ENCODE results near the gene SLC12A3.
"Not testable (repeated sequence)": the region's sequence is repeated elsewhere in the genome, so short reads cannot be mapped to it uniquely, and the experiment has no call there.

The SLC12A3 gene

DNA sequence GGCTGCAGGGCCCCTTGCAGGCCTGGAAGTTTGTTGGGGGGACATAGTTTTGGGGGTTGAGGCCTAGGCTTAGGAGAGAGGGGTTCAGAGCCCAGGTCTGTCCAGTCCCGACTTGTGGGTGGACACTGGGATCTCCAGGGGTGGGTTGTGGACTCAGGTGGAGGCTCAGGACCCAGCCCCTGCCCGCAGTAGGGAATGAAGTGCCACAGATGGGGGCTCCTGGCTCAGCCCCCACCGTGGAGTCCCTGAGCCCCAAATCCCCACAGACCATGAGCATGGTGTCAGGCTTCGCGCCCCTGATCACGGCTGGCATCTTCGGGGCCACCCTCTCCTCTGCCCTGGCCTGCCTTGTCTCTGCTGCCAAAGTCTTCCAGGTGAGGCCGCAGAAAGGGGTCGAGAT is 14.3 kb downstream of the SLC12A3 start:
- no peak for DNase-seq (ENCODE audit: low read depth)
- TF ChIP-seq, protein P1, sequence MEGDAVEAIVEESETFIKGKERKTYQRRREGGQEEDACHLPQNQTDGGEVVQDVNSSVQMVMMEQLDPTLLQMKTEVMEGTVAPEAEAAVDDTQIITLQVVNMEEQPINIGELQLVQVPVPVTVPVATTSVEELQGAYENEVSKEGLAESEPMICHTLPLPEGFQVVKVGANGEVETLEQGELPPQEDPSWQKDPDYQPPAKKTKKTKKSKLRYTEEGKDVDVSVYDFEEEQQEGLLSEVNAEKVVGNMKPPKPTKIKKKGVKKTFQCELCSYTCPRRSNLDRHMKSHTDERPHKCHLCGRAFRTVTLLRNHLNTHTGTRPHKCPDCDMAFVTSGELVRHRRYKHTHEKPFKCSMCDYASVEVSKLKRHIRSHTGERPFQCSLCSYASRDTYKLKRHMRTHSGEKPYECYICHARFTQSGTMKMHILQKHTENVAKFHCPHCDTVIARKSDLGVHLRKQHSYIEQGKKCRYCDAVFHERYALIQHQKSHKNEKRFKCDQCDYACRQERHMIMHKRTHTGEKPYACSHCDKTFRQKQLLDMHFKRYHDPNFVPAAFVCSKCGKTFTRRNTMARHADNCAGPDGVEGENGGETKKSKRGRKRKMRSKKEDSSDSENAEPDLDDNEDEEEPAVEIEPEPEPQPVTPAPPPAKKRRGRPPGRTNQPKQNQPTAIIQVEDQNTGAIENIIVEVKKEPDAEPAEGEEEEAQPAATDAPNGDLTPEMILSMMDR (IDR thresholded peaks at IDR 0.05; ENCODE audit: control insufficient read depth, insufficient read depth, low read depth, low read length, missing control alignments), result no peak
- no peak overlapping the region for H3K4me3 ChIP-seq (ENCODE audit: control insufficient read depth, low read depth, low read length)

DNA sequence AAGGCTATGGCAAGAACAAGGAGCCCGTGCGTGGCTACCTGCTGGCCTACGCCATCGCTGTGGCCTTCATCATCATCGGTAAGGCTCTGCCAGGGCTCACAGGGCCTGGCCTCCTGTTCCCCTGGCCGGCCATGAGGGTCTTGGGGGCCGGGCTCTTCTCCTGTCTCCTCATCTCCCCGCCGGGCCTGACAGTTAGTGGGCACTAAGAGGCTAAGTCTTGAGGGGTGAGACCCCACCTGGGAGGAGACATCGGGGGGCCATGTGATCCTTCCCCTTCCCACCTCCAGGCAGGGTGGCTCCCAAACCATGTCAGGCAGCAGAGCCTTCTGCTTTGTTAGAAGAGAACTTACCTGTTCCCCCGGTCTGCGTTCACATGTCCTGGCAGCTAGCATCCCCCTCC is 15.2 kb downstream of the SLC12A3 start:
- no peak overlapping the region for H3K4me3 ChIP-seq (ENCODE audit: control insufficient read depth, low read depth, low read length)
- TF ChIP-seq, protein P1 (IDR thresholded peaks at IDR 0.05; ENCODE audit: control insufficient read depth, insufficient read depth, low read depth, low read length, missing control alignments), result no peak
- no peak for DNase-seq (ENCODE audit: low read depth)

DNA sequence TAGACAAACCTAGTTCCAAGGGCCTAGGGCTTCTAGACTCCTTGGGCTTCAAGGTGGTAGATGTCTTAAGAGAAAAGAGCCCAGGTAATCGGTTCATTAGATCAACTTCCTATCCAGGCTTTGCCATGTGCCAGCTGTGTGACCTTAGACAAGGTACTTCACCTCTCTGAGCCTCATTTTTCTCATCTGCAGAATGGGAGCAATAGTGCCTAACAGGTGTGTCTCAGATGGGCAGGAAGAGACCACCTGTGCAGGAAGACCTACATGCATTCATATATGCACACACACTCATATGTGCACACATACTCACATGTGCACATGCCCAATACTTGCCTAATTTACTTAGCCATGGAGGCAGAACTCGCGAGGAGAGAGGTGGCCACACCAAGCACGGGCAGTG is 15.7 kb downstream of the SLC12A3 start:
- TF ChIP-seq, protein P1 (IDR thresholded peaks at IDR 0.05; ENCODE audit: control insufficient read depth, insufficient read depth, low read depth, low read length, missing control alignments), result no peak
- H3K4me3 ChIP-seq (ENCODE audit: control insufficient read depth, low read depth, low read length), result no peak overlapping the region
- DNase-seq (ENCODE audit: low read depth), result no peak

DNA sequence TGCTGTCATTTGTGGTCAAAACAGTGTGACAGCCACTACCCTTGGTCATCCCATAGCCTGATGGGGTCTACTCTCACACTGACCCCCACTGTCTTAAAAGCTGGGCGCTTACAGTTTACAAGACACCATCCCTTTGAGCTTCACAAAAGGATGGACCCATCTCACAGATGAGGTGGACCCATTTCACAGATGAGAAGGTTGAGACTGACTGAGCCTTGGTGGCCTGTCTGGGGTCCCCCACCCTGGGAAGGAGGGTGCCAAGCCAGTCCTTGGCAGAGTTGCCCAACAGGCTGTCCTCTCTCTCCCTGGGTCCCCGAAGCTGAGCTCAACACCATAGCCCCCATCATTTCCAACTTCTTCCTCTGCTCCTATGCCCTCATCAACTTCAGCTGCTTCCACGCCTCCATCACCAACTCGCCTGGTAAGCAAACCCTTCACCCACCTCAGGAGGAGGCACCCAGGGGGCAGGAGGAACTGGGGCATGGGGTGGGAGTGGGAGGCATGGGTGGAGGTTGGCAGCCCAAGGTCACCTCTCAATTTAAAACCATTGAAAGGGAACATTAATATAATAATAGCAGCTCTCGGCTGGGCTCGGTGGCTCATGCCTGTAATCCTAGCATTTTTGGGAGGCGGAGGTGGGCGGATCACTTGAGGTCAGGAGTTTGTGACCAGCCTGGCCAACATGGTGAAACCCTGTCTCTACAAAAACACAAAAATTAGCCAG is 17.2 kb downstream of the SLC12A3 start:
- TF ChIP-seq, protein P1 (IDR thresholded peaks at IDR 0.05; ENCODE audit: control insufficient read depth, insufficient read depth, low read depth, low read length, missing control alignments), result no peak
- no peak overlapping the region for H3K4me3 ChIP-seq (ENCODE audit: control insufficient read depth, low read depth, low read length)
- no peak for DNase-seq (ENCODE audit: low read depth)

DNA sequence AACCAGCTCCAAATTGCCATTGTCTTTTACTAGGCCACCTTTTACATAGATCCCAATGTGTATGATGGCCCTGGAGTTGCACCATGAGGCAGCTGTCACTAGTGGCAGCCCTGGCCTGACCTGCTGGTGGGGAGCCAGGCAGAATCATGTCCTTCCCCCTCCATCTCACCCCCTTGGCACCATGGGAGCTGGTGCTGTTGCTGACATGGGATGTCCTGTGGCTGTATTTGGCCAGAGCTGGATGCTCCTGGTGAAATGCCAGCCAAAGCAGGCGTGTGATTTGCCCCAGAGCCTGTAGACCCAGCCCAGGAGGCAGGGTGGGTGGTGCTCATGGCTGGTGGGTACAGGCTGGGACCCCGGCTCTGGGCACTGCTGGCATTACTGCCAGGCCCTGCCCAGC is 18.6 kb downstream of the SLC12A3 start:
- H3K4me3 ChIP-seq (ENCODE audit: control insufficient read depth, low read depth, low read length), result no peak overlapping the region
- DNase-seq (ENCODE audit: low read depth), result no peak
- TF ChIP-seq, protein P1 (IDR thresholded peaks at IDR 0.05; ENCODE audit: control insufficient read depth, insufficient read depth, low read depth, low read length, missing control alignments), result no peak

DNA sequence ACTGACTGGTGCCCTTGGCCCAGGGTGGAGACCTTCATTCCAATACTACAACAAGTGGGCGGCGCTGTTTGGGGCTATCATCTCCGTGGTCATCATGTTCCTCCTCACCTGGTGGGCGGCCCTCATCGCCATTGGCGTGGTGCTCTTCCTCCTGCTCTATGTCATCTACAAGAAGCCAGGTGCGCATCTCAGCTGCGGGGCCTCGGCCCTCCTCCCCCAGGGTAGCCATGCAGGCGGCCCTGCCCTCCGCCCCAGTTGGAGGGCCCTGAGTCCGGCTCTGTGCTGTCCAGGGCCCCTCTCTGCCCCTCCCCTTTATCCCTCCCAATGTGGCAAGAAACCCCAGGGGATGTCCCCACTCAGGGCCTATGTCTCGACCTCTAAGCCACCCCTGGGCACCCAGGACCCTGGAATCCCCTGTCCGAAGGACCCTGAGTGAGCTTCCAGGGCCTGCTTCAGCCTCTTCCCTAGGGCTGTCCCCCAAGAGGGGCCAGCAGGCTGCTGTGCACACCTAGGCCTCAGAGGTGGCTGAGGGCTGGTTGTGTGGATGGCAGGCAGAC is 19.1 kb downstream of the SLC12A3 start:
- H3K4me3 ChIP-seq (ENCODE audit: control insufficient read depth, low read depth, low read length), result no peak overlapping the region
- TF ChIP-seq, protein P1 (IDR thresholded peaks at IDR 0.05; ENCODE audit: control insufficient read depth, insufficient read depth, low read depth, low read length, missing control alignments), result no peak
- no peak for DNase-seq (ENCODE audit: low read depth)

DNA sequence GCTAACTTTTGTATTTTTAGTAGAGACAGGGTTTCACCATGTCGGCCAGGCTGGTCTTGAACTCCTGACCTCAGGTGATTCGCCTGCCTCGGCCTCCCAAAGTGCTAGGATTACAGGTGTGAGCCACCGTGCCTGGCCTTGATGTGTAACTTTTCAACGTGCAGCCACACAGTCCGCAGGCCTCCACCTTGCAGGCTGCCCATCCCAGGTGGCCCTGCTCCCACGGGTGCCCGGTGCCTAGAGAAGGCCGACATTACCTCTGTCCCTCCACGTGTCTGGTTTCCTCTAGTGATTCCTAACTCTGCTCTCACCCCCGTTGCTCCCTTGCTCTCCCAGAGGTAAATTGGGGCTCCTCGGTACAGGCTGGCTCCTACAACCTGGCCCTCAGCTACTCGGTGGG is 19.9 kb downstream of the SLC12A3 start:
- DNase-seq (ENCODE audit: low read depth); H3K4me3 ChIP-seq (ENCODE audit: control insufficient read depth, low read depth, low read length): not testable (repeated sequence)
